Measurements from ENCODE around the gene ENAH.

DNA sequence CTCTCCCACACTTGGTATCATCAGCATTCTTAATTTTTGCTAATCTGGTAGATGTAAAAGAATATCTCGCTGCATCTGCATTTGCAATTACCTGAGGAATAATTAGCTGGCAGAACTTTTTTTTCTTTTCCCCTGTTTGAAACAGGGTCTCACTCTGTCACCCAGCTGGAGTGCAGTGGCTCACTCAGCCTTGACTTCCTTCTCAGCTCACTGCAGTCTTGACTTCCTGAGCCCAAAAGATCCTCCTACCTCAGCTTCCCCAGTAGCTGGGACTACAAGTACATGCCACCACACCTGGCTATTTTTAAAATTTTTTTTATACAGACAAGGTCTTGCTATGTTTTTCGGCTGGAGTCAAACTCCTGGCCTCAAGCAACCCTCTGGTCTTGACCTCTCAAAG, 35.4 kb upstream of the ENAH start:
- no peak for TF ChIP-seq EZH2 (IDR thresholded peaks at IDR 0.05; ENCODE audit: insufficient read depth, low read length)
- TF ChIP-seq, protein P1, sequence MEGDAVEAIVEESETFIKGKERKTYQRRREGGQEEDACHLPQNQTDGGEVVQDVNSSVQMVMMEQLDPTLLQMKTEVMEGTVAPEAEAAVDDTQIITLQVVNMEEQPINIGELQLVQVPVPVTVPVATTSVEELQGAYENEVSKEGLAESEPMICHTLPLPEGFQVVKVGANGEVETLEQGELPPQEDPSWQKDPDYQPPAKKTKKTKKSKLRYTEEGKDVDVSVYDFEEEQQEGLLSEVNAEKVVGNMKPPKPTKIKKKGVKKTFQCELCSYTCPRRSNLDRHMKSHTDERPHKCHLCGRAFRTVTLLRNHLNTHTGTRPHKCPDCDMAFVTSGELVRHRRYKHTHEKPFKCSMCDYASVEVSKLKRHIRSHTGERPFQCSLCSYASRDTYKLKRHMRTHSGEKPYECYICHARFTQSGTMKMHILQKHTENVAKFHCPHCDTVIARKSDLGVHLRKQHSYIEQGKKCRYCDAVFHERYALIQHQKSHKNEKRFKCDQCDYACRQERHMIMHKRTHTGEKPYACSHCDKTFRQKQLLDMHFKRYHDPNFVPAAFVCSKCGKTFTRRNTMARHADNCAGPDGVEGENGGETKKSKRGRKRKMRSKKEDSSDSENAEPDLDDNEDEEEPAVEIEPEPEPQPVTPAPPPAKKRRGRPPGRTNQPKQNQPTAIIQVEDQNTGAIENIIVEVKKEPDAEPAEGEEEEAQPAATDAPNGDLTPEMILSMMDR (IDR thresholded peaks at IDR 0.05; ENCODE audit: insufficient read depth, low read depth, low read length): no peak
